Measurements from ENCODE around the gene XRCC4.

GRCh38 chr5:83055166-83055565 lies 22.2 kb upstream of the XRCC4 start:
- no peak for TF ChIP-seq CTCF (IDR thresholded peaks at IDR 0.05)
- TF ChIP-seq EZH2phosphoT487 (IDR thresholded peaks at IDR 0.05): no peak
- no peak for TF ChIP-seq EZH2 (IDR thresholded peaks at IDR 0.05)

Data from neural progenitor cell (in vitro differentiated cells).